GM18505 (cell line): ENCODE measurements around the gene CNTN5.
A peak's percentile ranks its signal among the peaks of the same experiment; 100 is the strongest.

Experiments
- ATAC-seq: cut with Tn5 transposase; IDR thresholded peaks from one replicate; pipeline ENCODE4 v1.9.1; 2021; ENCODE audit not compliant: unreplicated experiment
- POLR2A ChIP-seq: IDR thresholded peaks from 4 replicates; pipeline ENCODE4 v1.6.1; 2011; ENCODE audit warnings: borderline replicate concordance; ENCODE audit not compliant: insufficient read depth, insufficient read length; ENCODE audit errors: extremely low read depth

The CNTN5 gene

GRCh38 chr11:99554232-99554903 is 533.6 kb downstream of the CNTN5 start:
- no peak for TF ChIP-seq POLR2A
- ATAC-seq = no peak

- no peak for ATAC-seq
Observed at GRCh38 chr11:99555486-99555885, 534.7 kb downstream of the CNTN5 start.

DNA sequence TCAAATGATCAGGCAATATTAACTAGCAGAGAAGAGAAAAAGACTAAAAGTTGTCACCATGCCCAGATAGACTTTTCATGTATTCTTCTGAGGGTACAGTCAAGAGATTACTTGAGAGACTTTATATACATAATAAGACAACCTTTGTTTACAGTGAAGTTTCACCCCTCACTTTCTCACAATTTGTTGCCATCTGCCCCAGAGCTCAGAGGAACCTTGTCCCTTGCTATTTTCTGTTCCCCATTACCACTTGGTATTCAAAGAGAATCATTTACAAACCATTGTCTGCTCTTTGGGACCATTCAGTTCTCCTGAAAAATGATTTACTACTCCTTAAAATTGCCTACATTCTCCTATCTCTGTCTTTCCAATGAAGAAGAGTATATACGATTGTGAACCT is 544.6 kb downstream of the CNTN5 start:
- TF ChIP-seq POLR2A = no peak
- ATAC-seq = no peak

More at GRCh38 chr11:99555486-99555885, 534.7 kb downstream of the CNTN5 start:
- no peak for TF ChIP-seq POLR2A

DNA sequence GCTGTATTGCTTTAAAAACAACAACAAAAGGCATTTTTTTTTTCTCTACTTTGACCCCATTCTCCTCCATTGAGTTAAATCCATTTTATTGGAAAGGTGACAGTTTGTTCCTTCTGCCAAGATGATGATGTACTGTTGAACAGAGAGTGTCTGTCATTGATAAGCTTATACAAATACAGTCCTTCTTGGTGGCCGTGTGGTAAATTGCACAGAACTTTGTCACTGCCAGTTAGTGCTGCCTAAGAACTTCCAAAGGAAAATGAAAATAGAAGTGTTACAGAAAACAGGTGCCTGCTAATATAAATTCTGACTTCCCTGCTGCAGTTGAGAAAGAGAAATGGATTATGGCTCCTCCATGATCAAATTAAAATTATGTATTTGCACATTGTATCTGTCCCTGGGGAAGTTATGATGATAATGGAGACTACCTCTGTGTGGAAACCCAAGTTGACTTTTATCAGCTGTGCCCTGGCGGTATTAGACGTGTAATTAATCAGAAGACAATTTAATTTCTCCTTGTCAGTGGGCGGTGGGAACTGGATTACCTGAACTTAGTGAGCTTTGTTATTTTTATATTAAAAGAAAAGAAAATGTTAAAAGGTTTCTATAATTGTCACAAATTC is 546.7 kb downstream of the CNTN5 start:
- ATAC-seq = no peak
- TF ChIP-seq POLR2A = no peak

DNA sequence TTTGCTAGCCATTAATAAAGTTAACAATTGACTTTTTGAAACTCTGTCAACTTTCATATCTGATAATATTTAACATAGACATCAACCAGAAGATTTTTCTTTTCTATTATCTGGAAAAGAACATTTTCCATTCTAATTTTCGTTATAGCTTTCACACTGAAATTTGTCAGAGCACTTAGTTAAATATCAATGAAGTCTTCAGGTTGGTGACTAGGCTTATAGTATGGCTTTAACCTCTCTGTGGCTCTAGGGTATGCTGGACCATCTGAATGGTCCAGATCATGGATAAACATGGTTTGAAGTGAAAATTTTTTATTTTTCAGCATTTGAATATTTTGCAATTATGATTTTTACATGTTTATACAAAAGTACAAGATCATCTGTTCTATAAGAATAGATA is 548.1 kb downstream of the CNTN5 start:
- no peak for ATAC-seq
- no peak for TF ChIP-seq POLR2A

DNA sequence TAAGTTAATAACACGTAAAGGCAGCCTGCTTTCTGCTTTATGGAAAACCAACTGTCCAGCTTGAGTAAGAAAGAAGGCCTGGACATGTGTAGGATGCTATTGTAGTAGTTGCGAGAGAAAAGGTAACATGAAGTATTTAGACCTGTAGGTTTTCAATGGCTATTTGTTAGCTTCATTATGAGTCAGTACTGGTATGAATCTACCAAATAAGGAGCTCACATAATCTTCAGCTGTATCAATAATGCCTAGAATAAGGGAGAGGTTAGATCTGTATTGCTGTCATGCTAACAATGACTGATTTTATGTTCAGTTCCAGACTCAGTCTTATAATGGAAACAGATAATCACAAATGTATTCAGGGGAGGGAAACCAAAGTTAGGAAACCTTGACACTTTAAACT is 550.3 kb downstream of the CNTN5 start:
- TF ChIP-seq POLR2A = no peak
- ATAC-seq = peak; percentile 61

DNA sequence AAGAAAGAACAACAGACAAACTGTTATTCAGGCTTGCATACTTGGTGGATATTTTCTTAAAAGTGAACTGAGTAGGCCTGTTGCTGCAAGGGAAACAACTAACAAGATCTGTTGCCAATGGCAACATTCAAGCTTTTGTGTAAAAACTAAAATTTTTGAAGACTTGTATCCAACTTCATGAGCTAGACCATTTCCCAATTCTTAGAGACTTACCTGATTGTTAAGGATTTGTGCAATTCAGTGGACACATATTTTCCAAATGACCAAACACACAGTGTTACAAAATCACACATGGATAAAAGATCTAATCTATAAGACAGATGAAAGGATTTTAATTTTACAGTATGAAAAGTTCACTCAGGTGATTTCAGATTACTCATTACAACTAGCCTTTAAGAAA is 564.1 kb downstream of the CNTN5 start:
- no peak for TF ChIP-seq POLR2A
- ATAC-seq = no peak

DNA sequence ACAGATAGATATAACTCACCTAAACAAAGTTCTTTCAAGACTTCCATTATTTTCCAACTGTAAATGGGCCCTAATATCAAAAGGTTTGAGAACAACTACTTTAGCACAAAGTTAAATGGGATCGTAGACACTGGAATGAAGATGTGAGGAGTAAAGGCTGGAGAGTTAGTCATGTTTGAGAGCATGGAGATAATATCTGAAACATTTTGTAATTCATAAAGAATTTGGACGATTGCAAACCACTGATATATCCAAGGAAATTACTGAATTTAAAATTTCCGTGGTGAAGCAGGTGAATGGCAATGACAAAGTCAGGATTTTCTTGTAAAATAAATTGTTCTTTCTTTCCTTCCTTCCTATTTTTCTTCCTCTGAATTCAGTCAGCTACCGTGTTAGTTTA is 564.9 kb downstream of the CNTN5 start:
- TF ChIP-seq POLR2A = no peak
- ATAC-seq = no peak

- ATAC-seq = no peak
- TF ChIP-seq POLR2A = no peak
Observed at GRCh38 chr11:99589771-99590170, 569.0 kb downstream of the CNTN5 start.

DNA sequence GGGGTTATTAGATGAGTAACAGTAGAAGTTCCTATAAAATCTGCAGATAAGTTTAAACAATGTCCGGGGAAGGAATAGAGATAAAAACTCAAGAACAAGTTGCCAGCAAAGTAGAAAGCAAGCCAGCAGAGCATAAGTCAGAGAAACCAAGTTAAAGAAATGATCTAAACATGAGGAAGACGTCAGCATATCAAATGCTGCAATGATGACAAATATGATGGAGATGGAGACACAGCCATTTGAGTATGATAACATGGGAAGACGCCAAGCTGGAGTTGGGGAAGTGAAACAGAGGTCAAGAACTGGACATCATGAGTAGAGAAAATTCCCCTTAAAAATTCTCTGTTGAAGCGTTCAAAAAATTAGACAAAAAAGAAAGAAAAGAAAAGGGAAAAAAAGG is 571.5 kb downstream of the CNTN5 start:
- no peak for ATAC-seq
- TF ChIP-seq POLR2A = no peak

GRCh38 chr11:99593197-99593596 is 572.4 kb downstream of the CNTN5 start:
- TF ChIP-seq POLR2A = no peak
- no peak for ATAC-seq

DNA sequence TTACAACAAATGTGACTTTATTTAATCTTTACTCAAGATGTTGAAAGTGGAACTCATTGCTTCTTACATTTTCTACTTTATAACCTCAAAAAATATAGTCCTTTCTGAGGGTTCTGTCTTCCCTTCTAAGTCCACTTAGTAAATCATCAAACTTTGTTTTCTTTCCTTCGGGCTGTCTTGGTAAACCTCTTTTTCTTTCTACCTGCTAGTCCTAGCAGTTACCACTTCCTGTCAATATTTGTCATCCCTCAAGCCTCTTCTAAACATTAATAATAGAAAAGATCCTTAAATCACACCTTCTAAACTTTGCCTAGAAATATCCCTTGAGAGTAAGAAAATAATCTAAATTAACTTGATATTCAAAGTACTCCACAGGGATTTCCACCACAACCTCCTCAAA is 580.4 kb downstream of the CNTN5 start:
- no peak for ATAC-seq
- TF ChIP-seq POLR2A = no peak

DNA sequence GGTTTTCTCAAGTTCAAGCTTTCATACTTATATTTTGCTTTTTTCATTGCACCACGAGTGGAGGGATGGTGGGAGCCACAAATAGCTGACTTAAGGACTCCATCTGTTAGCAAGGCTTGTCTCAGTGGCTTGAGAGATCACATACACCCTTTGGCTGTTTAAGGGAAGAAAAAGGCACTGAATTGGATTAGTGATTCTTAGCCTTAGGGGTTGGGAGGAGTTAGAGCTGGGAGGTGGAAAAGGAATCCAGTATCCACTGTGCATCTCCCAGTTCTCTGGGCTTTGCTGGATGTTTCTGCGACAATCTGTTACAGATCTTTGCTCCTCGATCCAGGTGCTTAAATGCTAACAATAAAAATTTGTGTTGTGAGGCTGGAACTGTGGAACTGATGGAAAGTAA is 593.6 kb downstream of the CNTN5 start:
- no peak for ATAC-seq
- TF ChIP-seq POLR2A = no peak

GRCh38 chr11:99630629-99631028 is 609.9 kb downstream of the CNTN5 start:
- no peak for ATAC-seq
- no peak for TF ChIP-seq POLR2A

GRCh38 chr11:99631618-99632017 is 610.9 kb downstream of the CNTN5 start:
- TF ChIP-seq POLR2A = no peak
- no peak for ATAC-seq

DNA sequence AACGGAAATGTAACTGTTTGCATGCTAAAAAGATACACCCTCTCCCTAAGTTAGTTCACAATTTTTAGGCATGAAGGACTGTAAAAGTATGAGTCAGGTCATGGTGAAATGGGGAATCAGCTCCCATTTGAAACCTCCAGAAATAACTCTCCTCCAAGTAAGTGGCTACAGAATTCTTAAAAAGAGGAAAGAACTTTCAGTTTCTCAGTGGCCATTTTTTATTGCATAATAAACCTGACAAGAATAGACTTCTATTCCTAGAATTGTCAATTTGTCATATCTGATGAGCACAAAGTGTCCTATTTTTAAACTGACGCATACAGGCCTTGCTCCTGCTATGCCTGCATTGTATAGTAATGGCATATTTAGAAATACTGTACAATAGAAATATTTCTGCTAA is 612.2 kb downstream of the CNTN5 start:
- ATAC-seq = no peak
- TF ChIP-seq POLR2A = no peak

DNA sequence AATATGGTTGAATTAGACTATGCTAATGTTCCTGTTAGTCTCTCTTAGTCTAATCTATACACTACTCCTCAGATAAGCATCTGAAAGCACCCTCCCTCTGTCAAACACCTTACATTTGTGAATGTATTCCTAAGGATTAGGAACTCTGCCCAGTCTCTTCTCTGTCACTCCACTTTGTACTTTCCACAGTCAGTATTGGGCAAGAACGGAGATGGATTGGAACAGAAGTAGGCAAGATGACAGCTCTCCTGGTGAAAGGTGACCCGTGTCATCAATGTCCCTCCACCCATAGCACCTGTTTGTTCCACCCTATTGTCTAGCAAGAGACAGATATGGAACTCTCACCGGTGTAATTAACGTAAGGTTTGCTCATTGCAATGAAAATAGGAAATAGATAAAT is 613.8 kb downstream of the CNTN5 start:
- TF ChIP-seq POLR2A = no peak
- ATAC-seq = no peak
